CD4-positive, alpha-beta T cell treated with Interleukin-2 at 100 ng/mL for 4 hours (primary cell): ENCODE data around the gene CNTLN.
"Not testable (repeated sequence)": the region's sequence is repeated elsewhere in the genome, so short reads cannot be mapped to it uniquely, and the experiment has no call there.

Source experiments
- DNase-seq: peaks from one replicate; pipeline ENCODE4 v3.0.0-alpha.2; 2020; ENCODE audit warnings: low spot score

CNTLN gene

GRCh38 chr9:17509701-17510100 is 374.9 kb downstream of the CNTLN start:
- no peak for DNase-seq

- DNase-seq, result no peak
Measured at GRCh38 chr9:17519761-17520160, 384.9 kb downstream of the CNTLN start.

- DNase-seq, result no peak
Measured at GRCh38 chr9:17520268-17521064, 385.6 kb downstream of the CNTLN start.

DNA sequence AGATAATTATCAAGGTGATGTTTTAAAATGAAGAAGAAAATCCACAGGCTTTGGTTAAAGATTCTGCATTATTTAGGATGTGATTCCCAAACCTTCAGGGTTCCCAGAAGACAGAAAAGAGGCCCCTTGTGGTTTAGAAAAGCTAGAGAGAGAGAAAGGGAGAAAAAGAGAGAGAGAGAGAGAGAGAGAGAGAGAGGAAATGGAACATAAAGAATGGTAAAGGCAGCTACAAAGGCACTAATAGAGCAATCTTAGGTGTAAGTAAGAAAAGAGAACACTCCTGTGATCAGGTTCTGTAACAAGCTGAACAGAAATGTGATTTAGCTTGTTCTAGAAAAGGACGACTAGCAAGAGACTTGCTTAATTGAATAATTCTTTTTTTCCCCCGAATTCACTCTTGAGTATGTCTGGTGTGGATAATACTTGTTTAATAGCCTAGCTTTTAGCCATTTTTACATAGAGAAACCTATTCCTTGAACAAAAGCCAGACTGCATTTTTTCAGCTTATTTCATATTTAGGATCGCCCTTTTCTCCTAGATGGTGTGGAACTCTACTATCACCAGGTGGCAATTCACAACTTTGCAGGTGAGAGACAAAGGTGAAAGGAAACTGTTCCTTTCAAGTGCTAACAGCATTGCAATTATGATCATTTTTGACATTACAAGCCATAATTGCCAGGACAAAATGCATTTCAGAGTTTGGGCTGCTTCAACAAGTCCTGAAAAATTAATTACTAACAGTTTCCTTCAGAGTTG is 386.4 kb downstream of the CNTLN start:
- no peak for DNase-seq

DNA sequence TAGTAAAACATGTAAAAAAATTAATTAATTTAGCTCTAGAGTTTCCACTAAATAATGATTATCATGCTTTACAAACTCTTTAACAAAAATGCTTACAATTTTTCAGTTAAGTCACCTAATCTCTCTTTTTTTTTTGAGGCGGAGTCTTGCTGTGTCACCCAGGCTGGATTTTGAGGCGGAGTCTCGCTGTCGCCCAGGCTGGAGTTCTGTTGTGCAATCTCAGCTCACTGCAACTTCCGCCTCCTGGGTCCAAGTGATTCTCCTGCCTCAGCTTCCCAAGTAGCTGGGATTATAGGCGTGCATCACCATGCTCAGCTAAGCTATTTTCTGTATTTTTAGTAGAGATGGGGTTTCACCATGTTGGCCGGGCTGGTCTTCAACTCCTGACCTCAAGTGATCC is 391.9 kb downstream of the CNTLN start:
- DNase-seq, result not testable (repeated sequence)

- no peak for DNase-seq
Measured at GRCh38 chr9:17528859-17529258, 394.0 kb downstream of the CNTLN start.

GRCh38 chr9:17531642-17532254 is 396.9 kb downstream of the CNTLN start:
- no peak for DNase-seq

DNA sequence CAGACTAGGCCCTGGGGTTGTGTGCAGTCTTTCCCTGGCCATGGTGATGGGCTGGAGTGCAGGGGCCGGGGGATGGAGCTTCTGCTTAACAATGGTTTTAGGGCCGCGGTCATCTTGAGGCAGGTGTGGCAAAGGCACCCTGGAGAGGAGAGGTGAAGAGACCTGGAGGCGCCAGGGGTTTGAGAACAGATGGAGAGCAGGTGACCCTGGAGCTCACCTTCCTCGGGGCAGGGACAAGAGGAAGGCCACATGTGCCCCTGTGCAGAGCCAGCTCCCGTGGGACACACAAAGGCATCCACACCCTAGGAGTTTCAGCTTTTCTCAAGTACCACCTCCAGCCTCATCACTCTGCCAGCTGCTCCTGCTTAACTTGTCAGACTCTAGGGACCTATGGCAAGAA is 397.6 kb downstream of the CNTLN start:
- DNase-seq, result no peak

DNA sequence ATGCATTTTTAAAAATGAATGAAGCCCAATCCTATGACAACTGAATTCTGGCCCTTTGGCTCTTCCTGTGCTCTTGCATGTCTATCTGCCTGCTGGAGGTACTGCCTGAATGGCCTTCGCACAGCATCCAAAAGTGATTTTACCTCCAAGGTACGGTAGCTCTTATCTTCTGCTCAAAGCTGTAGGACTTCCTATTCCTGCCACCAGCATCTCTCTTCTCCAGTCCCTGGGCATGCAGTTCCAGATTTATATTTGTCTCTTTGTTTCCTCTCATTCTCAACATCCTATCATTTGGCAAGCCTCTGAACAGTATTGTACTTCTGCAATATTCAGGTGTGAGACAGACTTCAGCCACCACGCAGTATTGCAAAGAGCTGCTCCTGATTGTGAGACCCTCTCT is 400.3 kb downstream of the CNTLN start:
- DNase-seq, result no peak

- no peak for DNase-seq
Measured at GRCh38 chr9:17536027-17536426, 401.2 kb downstream of the CNTLN start.

DNA sequence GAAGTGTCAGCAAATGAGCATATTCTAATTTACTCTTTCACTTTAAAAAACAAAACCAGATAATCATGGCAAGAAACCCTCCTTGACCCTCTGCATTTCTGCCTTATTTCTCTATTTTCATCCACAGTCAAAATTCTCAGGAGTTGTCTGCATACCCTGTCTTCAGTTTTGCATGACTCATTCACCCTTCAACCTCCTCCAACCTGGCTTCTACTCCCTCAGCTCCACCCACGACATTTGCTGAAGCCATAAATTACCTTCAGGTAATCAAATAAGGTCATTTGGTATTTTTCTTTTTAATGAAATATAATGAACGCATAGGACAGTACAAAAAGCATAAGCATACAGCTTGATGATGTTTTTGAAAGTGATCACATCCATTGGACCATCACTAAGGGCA is 416.2 kb downstream of the CNTLN start:
- no peak for DNase-seq
